Measurements from ENCODE around the gene SGCG. TPM values are rescaled to one million over a fixed set of nuclear protein-coding genes. Genes with fewer than 3 reads are reported as not detected.

The SGCG gene
- total RNA-seq, 2 experiments from 2014 or later: not detected

DNA sequence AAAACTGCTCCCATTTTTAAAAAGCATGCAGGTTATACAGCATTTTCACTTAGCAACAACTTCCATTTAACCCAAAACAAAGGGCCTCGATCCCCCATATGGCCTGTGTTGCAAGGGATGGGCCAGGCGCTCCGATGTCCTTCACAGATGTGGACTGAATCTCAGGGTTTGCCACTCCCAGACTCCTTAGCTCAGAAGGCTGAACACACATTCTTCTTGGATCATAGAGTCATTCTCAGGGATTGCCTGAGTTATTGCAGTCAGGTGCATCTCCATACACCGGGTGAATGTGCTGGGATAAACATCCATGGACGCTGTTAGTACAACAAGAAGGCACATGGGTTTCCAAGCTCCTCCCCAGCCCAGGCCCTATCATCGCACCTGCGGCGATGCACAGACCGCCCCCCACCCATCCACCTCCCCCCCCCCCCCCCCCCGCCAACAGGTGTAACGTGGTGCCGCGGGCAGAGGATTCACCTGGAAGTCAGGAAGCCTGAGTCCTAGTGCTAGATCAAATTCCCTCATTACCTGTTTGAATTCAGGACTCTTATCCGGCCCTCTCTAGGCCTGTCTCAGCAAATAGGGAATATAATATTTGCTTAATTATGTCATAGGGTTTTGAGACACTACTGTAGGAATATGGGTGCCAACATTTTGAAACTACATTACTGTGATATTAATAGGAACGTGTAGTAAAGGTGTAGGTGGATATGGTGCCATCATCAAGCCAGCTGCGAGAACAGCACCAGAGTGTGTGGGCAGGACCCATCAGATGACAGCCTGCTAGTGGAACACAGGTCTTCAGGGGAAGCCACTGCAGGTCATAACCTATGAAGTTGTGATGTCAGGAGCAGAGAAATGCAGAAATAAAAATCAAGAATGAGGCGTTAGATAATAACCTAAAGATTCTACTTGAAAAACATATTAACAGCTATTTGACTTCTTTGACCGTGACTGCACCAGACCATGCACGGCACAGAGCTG is 141.9 kb downstream of the SGCG start:
- ChIA-PET CTCF (no interaction called here), POLR2A (no interaction called here)
- no peak overlapping the region for H3K27ac Mint-ChIP-seq
- H3K4me3 Mint-ChIP-seq: no peak overlapping the region
- peaks cover 19% of the 10 kb centered on the region for H3K27me3 Mint-ChIP-seq
- no peaks in the 10 kb centered on the region for H3K36me3 Mint-ChIP-seq (ENCODE audit: low read depth)
- peaks cover 30% of the 10 kb centered on the region for H3K4me1 Mint-ChIP-seq
- no peaks in the 10 kb centered on the region for H3K9me3 Mint-ChIP-seq
- DNase-seq: no peak

DNA sequence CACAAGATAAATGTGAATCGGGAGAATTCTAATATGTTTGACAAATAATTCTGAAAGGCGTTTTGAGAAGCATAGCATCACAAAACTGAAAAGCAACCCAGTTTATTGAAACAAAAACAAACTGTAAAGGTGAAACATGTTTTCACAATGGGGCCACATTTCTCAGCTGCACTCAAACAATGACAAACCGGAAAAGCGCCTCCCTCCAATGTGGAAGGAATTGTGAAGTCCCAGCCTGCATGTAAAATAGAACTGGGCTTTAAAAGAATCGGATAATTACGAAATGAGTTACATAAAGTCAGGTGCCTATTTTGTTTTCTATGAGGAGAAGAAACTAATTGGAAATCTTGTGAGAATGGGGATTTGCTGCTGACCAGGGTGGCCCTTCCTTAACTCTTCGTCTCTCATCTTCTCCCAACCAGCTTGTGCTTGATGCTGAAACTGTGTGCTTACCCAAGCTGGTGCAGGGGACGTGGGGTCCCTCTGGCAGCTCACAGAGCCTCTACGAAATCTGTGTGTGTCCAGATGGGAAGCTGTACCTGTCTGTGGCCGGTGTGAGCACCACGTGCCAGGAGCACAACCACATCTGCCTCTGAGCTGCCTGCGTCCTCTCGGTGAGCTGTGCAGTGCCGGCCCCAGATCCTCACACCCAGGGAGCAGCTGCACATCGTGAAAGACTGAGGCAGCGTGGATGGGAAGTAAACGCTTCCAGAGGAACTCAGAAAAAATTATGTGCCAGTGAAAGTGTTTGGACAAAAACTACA is 143.3 kb downstream of the SGCG start:
- ChIA-PET POLR2A (no interaction called here), CTCF (no interaction called here)
- H3K36me3 Mint-ChIP-seq (ENCODE audit: low read depth): no peaks in the 10 kb centered on the region
- DNase-seq: no peak
- peaks cover 15% of the 10 kb centered on the region for H3K27me3 Mint-ChIP-seq
- H3K4me1 Mint-ChIP-seq: peaks cover 29% of the 10 kb centered on the region
- H3K27ac Mint-ChIP-seq: no peak overlapping the region
- no peak overlapping the region for H3K4me3 Mint-ChIP-seq
- H3K9me3 Mint-ChIP-seq: no peaks in the 10 kb centered on the region

GRCh38 chr13:23325191-23325590 is 144.4 kb downstream of the SGCG start:
- Mint-ChIP-seq H3K27ac (no peak overlapping the region), H3K4me1 (peaks cover 23% of the 10 kb centered on the region), H3K36me3 (ENCODE audit: low read depth) (no peaks in the 10 kb centered on the region), H3K9me3 (no peaks in the 10 kb centered on the region), H3K4me3 (no peak overlapping the region), H3K27me3 (peaks cover 10% of the 10 kb centered on the region)
- ChIA-PET POLR2A (no interaction called here), CTCF (no interaction called here)
- no peak for DNase-seq

GRCh38 chr13:23330356-23330755 is 149.6 kb downstream of the SGCG start:
- Mint-ChIP-seq H3K27ac (no peak overlapping the region), H3K36me3 (ENCODE audit: low read depth) (peaks cover 11% of the 10 kb centered on the region), H3K4me1 (no peaks in the 10 kb centered on the region), H3K9me3 (peaks cover 13% of the 10 kb centered on the region), H3K27me3 (no peaks in the 10 kb centered on the region), H3K4me3 (no peak overlapping the region)
- no peak for DNase-seq
- POLR2A ChIA-PET: no interaction called here
- CTCF ChIA-PET: interaction anchor here (0.9 kb wide), 1 partner anchor 10 kb away, joined by 3 read pairs; no protein-coding TSS in a partner anchor

- no peak overlapping the region for H3K4me3 Mint-ChIP-seq
- POLR2A ChIA-PET: no interaction called here
- H3K36me3 Mint-ChIP-seq (ENCODE audit: low read depth): peaks cover 66% of the 10 kb centered on the region
- DNase-seq: no peak
- H3K27me3 Mint-ChIP-seq: no peaks in the 10 kb centered on the region
- H3K4me1 Mint-ChIP-seq: no peaks in the 10 kb centered on the region
- peaks cover 35% of the 10 kb centered on the region for H3K9me3 Mint-ChIP-seq
- CTCF ChIA-PET: no interaction called here
- no peak overlapping the region for H3K27ac Mint-ChIP-seq
These were observed 158.4 kb downstream of the SGCG start for GRCh38 chr13:23339225-23339624.

DNA sequence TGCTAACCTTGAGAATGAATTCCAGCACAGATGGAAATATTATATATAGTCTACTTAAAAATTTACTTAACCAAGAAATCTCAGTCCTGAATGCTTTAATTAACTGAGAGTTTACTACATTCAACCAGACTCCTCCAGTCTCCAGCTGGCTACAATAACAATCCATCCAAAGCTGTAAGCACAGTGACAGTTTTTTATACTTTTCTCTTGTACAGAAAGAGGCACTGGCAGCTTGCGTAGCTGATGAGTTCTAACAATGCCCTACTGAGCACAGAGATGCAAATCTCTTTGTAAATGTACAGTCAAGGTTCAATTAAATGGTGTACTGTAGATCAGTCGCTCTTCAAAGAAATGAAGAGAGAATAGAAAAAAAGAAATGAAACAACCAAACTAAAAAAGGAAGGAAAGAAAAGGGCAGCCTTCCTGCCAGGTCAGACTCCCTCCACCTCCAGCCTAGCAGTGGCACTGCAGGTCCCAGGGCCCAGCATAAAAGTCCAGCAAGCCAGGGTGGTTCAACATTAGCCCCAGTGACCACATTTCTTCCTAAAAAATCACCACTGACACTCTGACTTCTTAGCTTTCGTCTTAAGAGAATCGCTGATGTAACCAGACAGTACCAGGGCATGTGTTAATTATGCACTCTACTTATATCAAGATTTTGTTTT is 164.3 kb downstream of the SGCG start:
- CTCF ChIA-PET: no interaction called here
- Mint-ChIP-seq H3K36me3 (ENCODE audit: low read depth) (peaks cover 78% of the 10 kb centered on the region), H3K4me1 (no peaks in the 10 kb centered on the region), H3K4me3 (no peak overlapping the region), H3K27me3 (no peaks in the 10 kb centered on the region), H3K9me3 (peaks cover 6% of the 10 kb centered on the region), H3K27ac (no peak overlapping the region)
- no peak for DNase-seq
- POLR2A ChIA-PET: no interaction called here

GRCh38 chr13:23347601-23348000 is 166.8 kb downstream of the SGCG start:
- no peak overlapping the region for H3K4me3 Mint-ChIP-seq
- no peaks in the 10 kb centered on the region for H3K4me1 Mint-ChIP-seq
- H3K27ac Mint-ChIP-seq: no peak overlapping the region
- H3K9me3 Mint-ChIP-seq: no peaks in the 10 kb centered on the region
- ChIA-PET POLR2A (no interaction called here), CTCF (no interaction called here)
- no peak for DNase-seq
- H3K27me3 Mint-ChIP-seq: no peaks in the 10 kb centered on the region
- H3K36me3 Mint-ChIP-seq (ENCODE audit: low read depth): peaks cover 80% of the 10 kb centered on the region

DNA sequence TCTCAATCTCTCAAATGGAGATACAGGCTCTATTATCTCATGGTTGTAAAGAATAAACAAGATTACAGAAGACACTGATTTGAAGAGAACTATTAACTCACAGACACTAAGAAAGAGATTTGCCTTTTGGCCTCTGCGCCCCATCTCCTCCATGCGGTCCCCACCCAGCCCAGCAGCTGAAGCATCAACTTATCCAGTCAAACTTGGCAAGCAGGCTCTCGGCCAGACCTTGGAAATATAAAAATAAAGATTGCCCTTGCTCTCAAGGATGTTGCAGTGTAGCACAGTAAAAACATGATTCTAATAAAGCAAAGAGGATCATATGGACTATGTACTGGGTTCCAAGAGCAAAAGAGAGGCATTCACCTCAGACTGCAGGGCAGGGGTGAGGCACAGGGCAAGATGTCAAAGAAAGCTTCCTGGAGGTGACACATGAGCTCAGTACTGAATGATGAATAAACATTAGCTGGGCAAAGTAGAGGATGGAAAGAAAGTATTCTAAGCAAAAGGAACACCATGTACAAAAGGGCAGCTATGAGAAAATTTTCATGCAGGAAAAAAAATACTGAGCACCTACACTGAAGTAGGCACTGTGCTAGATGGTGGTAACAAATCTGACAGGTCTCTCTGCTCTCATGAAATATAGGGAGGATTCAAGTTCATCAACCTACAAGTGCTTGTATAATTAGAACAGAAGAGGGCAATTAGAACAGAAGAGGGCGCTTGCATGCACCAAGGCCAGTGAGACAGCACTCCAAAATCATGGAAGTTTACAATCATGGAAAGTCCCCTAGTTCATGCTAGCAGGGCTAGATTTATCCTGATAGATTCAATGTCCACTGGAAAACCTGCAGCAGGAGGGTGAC is 167.7 kb downstream of the SGCG start:
- H3K9me3 Mint-ChIP-seq: no peaks in the 10 kb centered on the region
- POLR2A ChIA-PET: no interaction called here
- H3K36me3 Mint-ChIP-seq (ENCODE audit: low read depth): peaks cover 81% of the 10 kb centered on the region

DNA sequence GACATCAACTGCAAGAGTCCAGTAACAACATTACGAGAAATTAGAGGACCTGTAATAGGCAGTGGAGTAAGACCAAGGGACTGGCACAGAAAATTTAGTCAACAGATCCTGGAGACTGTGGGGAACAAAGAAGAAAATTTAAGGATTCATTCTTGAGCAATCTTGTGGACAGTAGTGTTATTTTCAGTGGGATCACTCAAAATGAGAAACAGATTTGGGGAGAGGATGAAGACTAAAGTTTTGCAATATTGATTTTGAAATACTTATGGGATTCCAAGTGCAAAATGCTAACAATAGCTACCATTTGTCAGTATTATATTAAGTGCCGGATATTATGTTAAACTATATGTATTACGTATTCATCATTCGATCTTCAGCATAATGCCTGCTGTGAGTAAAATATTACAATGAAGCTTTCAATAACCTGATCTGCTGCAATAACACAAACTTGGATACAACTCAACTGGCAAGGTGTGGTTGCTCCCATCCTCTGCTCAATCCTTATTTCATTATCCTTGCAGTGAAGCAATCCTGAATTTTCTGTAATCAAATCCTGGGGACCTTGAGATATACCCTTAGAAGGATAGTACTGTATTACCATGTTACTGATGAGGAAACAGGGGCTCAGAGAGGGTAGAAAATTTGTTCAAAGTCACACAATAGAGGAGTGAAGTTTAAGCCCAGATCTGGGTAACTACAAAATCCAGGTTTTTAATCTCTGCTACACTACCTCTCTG is 168.6 kb downstream of the SGCG start:
- no peaks in the 10 kb centered on the region for H3K4me1 Mint-ChIP-seq
- ChIA-PET CTCF (no interaction called here), POLR2A (no interaction called here)
- no peak for DNase-seq
- no peaks in the 10 kb centered on the region for H3K27me3 Mint-ChIP-seq
- peaks cover 79% of the 10 kb centered on the region for H3K36me3 Mint-ChIP-seq (ENCODE audit: low read depth)
- H3K4me3 Mint-ChIP-seq: no peak overlapping the region
- no peak overlapping the region for H3K27ac Mint-ChIP-seq
- no peaks in the 10 kb centered on the region for H3K9me3 Mint-ChIP-seq

More for the DNA sequence above, 167.7 kb downstream of the SGCG start:
- Mint-ChIP-seq H3K27ac (no peak overlapping the region), H3K4me1 (no peaks in the 10 kb centered on the region), H3K27me3 (no peaks in the 10 kb centered on the region), H3K4me3 (no peak overlapping the region)
- CTCF ChIA-PET: no interaction called here
- no peak for DNase-seq

DNA sequence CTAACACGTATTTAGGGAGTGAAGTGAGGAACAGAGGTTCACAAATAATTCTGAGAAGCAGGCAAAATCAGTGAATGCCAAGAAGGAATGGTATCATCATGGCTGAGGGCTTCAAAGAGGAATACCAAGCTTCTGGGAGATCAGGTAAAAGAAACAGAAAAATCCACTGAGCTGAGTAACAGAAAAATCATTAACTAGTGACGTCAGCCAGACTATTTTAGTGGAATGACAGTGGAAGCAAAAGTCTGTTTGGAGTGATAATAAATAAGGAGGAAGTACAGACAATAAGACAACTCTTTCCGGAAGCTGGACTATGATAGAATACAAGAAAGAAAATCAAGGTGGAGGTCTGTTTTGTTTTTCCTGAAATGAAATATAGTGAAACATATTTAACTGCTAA is 169.2 kb downstream of the SGCG start:
- ChIA-PET POLR2A (no interaction called here), CTCF (no interaction called here)
- DNase-seq: no peak
- peaks cover 80% of the 10 kb centered on the region for H3K36me3 Mint-ChIP-seq (ENCODE audit: low read depth)
- H3K27me3 Mint-ChIP-seq: no peaks in the 10 kb centered on the region
- no peaks in the 10 kb centered on the region for H3K9me3 Mint-ChIP-seq
- H3K27ac Mint-ChIP-seq: no peak overlapping the region
- H3K4me3 Mint-ChIP-seq: no peak overlapping the region
- H3K4me1 Mint-ChIP-seq: no peaks in the 10 kb centered on the region

DNA sequence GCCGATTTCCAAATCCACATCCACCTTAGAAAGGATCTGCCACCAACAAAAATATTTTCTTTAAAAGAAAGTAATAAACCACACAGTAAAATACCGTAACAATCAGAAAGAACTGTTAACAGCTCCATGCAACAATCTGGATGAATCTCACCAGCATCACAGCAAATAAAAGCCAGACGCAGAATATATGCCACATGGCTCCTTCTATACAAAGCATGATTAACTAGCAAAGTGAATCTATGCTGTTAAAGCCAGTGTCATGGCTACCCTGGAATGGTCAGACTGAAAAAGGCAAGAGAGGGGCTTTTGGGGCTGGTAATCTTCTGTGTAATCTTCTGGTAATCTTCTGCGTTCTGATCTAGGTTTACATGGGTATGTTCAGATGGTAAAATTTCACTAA is 171.4 kb downstream of the SGCG start:
- Mint-ChIP-seq H3K27ac (no peak overlapping the region), H3K4me3 (no peak overlapping the region), H3K9me3 (no peaks in the 10 kb centered on the region), H3K27me3 (no peaks in the 10 kb centered on the region), H3K36me3 (ENCODE audit: low read depth) (peaks cover 79% of the 10 kb centered on the region), H3K4me1 (no peaks in the 10 kb centered on the region)
- ChIA-PET POLR2A (no interaction called here), CTCF (no interaction called here)
- DNase-seq: no peak

DNA sequence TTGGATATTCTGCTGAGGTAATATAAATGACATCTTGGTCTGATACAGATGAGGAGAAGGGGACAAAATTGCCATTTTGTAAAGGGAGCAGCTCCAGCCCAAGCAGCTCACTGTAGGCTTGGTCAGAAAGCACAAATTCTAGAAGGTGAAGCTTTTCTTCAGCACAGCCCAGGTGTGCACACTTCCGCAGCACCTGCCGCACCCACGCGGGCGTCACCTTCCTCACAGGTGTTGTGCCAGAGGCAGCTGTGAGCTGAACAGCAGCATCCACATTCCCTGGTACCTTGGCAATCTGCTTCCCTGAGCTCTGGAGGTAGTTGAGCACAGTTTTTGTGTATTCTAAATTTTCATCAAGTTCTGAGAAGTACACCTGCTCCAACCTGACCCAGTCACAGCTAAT is 173.7 kb downstream of the SGCG start:
- DNase-seq: no peak
- Mint-ChIP-seq H3K36me3 (ENCODE audit: low read depth) (peaks cover 64% of the 10 kb centered on the region), H3K27ac (no peak overlapping the region), H3K4me1 (no peaks in the 10 kb centered on the region), H3K9me3 (no peaks in the 10 kb centered on the region), H3K27me3 (no peaks in the 10 kb centered on the region), H3K4me3 (no peak overlapping the region)
- CTCF ChIA-PET: interaction anchor here (0.7 kb wide), 1 partner anchor 21 kb away, joined by 3 read pairs; no protein-coding TSS in a partner anchor
- POLR2A ChIA-PET: no interaction called here

Data from activated CD4-positive, alpha-beta memory T cell treated with anti-CD3 and anti-CD28 coated beads, Interleukin-2, amount 10 ng/mL, durations not matched to agents 7 days and 5 days (primary cell).